CMK (cell line): Measurements from ENCODE around the gene DDAH2.

ENCODE experiments used
- DNase-seq: peaks from one replicate; pipeline ENCODE4 v3.0.0-alpha.2; 2010; ENCODE audit warnings: low read depth

The DDAH2 gene

GRCh38 chr6:31732029-31732428, 2.9 kb upstream of the DDAH2 start:
- no peak for DNase-seq

GRCh38 chr6:31730631-31731086, 1.6 kb upstream of the DDAH2 start:
- no peak for DNase-seq

GRCh38 chr6:31729979-31730630, 1.0 kb upstream of the DDAH2 start:
- no peak for DNase-seq

- DNase-seq, result no peak
Observed at GRCh38 chr6:31729515-31729978, 448 bp upstream of the DDAH2 start.

GRCh38 chr6:31727717-31728671, 1.1 kb downstream of the DDAH2 start:
- DNase-seq, result no peak

GRCh38 chr6:31727034-31727716, 1.9 kb downstream of the DDAH2 start:
- DNase-seq, result no peak

GRCh38 chr6:31725502-31726350, 3.4 kb downstream of the DDAH2 start:
- no peak for DNase-seq

GRCh38 chr6:31723980-31724691, 5.0 kb downstream of the DDAH2 start:
- no peak for DNase-seq

GRCh38 chr6:31723245-31723979, 5.7 kb downstream of the DDAH2 start, which contains the start of gene MPIG6B:
MPIG6B (plus strand) TSS chr6:31723373; CDS start chr6:31723384, 11 bp downstream.
- no peak for DNase-seq

GRCh38 chr6:31722173-31722572, 6.9 kb downstream of the DDAH2 start:
- DNase-seq, result no peak

- no peak for DNase-seq
Observed at GRCh38 chr6:31721351-31722020, 7.6 kb downstream of the DDAH2 start, which contains the start of gene LY6G6C. LY6G6C (minus strand) TSS chr6:31721746; CDS start chr6:31721679, 67 bp downstream.

GRCh38 chr6:31720196-31720770, 8.8 kb downstream of the DDAH2 start:
- no peak for DNase-seq

GRCh38 chr6:31719001-31719400, 10.1 kb downstream of the DDAH2 start:
- DNase-seq, result no peak

GRCh38 chr6:31718265-31718664, 10.8 kb downstream of the DDAH2 start:
- no peak for DNase-seq

- DNase-seq, result no peak
Observed at GRCh38 chr6:31717499-31718222, 11.4 kb downstream of the DDAH2 start.

GRCh38 chr6:31715022-31715958, 13.8 kb downstream of the DDAH2 start, which contains the start of gene LY6G6D:
LY6G6D (plus strand) TSS chr6:31715348; CDS start chr6:31715356, 8 bp downstream.
- DNase-seq, result no peak
